Measurements from ENCODE around the gene RPS8. TPM values are rescaled to one million over a fixed set of nuclear protein-coding genes. Genes with fewer than 3 reads are reported as not detected.

The RPS8 gene
- total RNA-seq, 1 experiment from 2014 or later = 2,296 TPM

- Histone ChIP-seq H3K36me3 (ENCODE audit: control insufficient read depth in 1 of 2, insufficient read depth in 2 of 2, low read length in 2 of 2) (peaks cover 3 to 20% of the 10 kb centered on the region in 2 experiments; a peak in 3 of 4 replicates), H3K4me2 (ENCODE audit: low read length) (peak overlapping the region; percentile 93; the same call in 1 of the 2 replicates), H3K4me1 (ENCODE audit: control insufficient read depth in 1 of 2, insufficient read depth in 2 of 2, low read length in 2 of 2) (peaks cover 22 to 67% of the 10 kb centered on the region in 2 experiments), H3K27ac (ENCODE audit: low read depth, low read length) (peak overlapping the region; percentile 84), H3K9ac (ENCODE audit: low read length) (peak overlapping the region; percentile 98; the same call in 1 of the 2 replicates), H3K27me3 (ENCODE audit: insufficient read depth, low read length) (no peaks in the 10 kb centered on the region), H2AFZ (ENCODE audit: low read depth, low read length, poor library complexity, severe bottlenecking) (no peak overlapping the region), H4K20me1 (ENCODE audit: insufficient read depth) (no peaks in the 10 kb centered on the region), H3K9me3 (ENCODE audit: control insufficient read depth in 1 of 2, insufficient read depth in 1 of 2, low read depth in 1 of 2, low read length in 2 of 2) (no peaks in the 10 kb centered on the region), H3K4me3 (replicated peaks in 1 of 2; ENCODE audit: low read depth in 1 of 2, low read length in 2 of 2) (no peak overlapping the region), H3K79me2 (ENCODE audit: insufficient read depth, low read length) (peaks cover 34% of the 10 kb centered on the region), H3K9me2 (ENCODE audit: insufficient read depth) (no peaks in the 10 kb centered on the region)
- BruUV-seq (replicated peaks) = no TSS peak
- no peak for TF ChIP-seq FOSL1 (IDR thresholded peaks at IDR 0.05; ENCODE audit: low read depth)
- no peak for TF ChIP-seq EGR1 (IDR thresholded peaks at IDR 0.05; ENCODE audit: low read depth)
- TF ChIP-seq EZH2 (IDR thresholded peaks at IDR 0.05) = no peak
- no peak for TF ChIP-seq POLR2AphosphoS5 (IDR thresholded peaks at IDR 0.05; ENCODE audit: low read depth, low read length)
- TF ChIP-seq CTCF (IDR thresholded peaks at IDR 0.05 in 2 of 3, conservative IDR thresholded peaks at IDR 0.05 in 1 of 3; ENCODE audit: borderline replicate concordance in 1 of 3, insufficient read depth in 1 of 3, low read depth in 2 of 3, low read length in 2 of 3) = no peak
- TF ChIP-seq RAD21 (IDR thresholded peaks at IDR 0.05; ENCODE audit: low read depth) = no peak
- no peak for TF ChIP-seq CEBPB (IDR thresholded peaks at IDR 0.05; ENCODE audit: low read depth)
- TF ChIP-seq ATF3 (IDR thresholded peaks at IDR 0.05) = no peak
- TF ChIP-seq YY1 (IDR thresholded peaks at IDR 0.05; ENCODE audit: extremely low read depth, insufficient replicate concordance, low read depth, low read length) = no peak
- TF ChIP-seq SP1 (IDR thresholded peaks at IDR 0.05; ENCODE audit: low read depth) = no peak
- TF ChIP-seq ZNF274 (IDR thresholded peaks at IDR 0.05; ENCODE audit: low read depth, low read length) = no peak
- no peak for TF ChIP-seq REST (IDR thresholded peaks at IDR 0.05; ENCODE audit: low read depth)
- no peak for TF ChIP-seq TCF7L2 (IDR thresholded peaks at IDR 0.05; ENCODE audit: borderline replicate concordance, extremely low read depth, insufficient read depth, insufficient read length)
- DNase-seq (ENCODE audit: low read depth, low spot score) (no peak), ATAC-seq (no peak)
- CTCF ChIA-PET = interaction anchor here (2.4 kb wide), 1 partner anchor 213 kb away, joined by 12 read pairs; the partner anchor contains the start of genes HECTD3 and UROD
- RAD21 ChIA-PET (ENCODE audit: low non-redundant PET in 1 of 2, low total read pairs in 2 of 2, uncharacterized antibody in 2 of 2, unreplicated experiment in 2 of 2) = no interaction called here
- POLR2A ChIA-PET = interaction anchor here (0.8 to 5.5 kb wide), 4 partner anchors 8 to 77 kb away, joined by 3 to 86 read pairs (median 25); partner anchors contain the start of genes DYNLT4 and RNU5D-1
- intact Hi-C loops (cut with micrococcal nuclease) = no loop called here
These were observed 23.4 kb downstream of the RPS8 start for GRCh38 chr1:44798481-44799365.

All from HCT116 (cell line).